ENCODE data around the gene DNM3.

GRCh38 chr1:171910786-171911185 is 69.5 kb downstream of the DNM3 start:
- TF ChIP-seq POLR2A (IDR thresholded peaks at IDR 0.05; ENCODE audit: control extremely low read depth in 1 of 2, low read depth in 2 of 2, low read length in 2 of 2) (no peak), EZH2 (IDR thresholded peaks at IDR 0.05; ENCODE audit: low read depth, low read length, severe bottlenecking) (no peak), CTCF (IDR thresholded peaks at IDR 0.05; ENCODE audit: control extremely low read depth in 1 of 3, insufficient read depth in 1 of 3, low read depth in 1 of 3, low read length in 3 of 3) (no peak), MAX (IDR thresholded peaks at IDR 0.05) (no peak), ZNF274 (IDR thresholded peaks at IDR 0.05; ENCODE audit: borderline replicate concordance, extremely low read depth, low read length) (no peak), RAD21 (IDR thresholded peaks at IDR 0.05 in 1 of 2, conservative IDR thresholded peaks at IDR 0.05 in 1 of 2; ENCODE audit: low read depth in 2 of 2, low read length in 2 of 2) (no peak)

All from H1 (cell line).